ENCODE data around the gene PLEKHM2. TPM values are rescaled to one million over a fixed set of nuclear protein-coding genes. Genes with fewer than 3 reads are reported as not detected.

Gene PLEKHM2
- total and polyA plus RNA-seq, 2 of the 4 experiments (the other 2 are of a cell fraction) = 24.7 to 48.0 TPM

DNA sequence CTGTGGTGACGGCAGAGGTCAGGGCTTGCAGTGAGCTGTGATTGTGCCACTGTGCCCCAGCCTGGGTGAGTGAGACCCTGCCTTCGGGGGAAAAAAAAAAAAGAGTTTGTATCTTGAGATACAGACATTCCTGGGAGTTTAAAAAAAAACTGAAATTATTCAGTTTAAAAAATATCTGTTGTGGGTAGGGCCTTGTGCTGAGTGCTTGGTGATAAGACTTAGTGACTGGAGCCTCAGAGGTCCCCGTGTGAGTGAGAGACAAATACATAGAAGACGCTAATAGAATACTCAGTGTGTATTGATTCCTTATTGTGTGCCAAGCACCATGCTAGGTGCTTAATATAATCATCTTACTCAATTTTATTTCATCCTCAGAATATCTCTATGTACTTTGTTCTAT lies 44.2 kb upstream of the PLEKHM2 start:
- no peak overlapping the region for H3K18ac ChIP-seq (ENCODE audit: low read depth, low read length)
- ATAC-seq (ENCODE audit: low read depth) = no peak
- H3K4ac ChIP-seq (ENCODE audit: low read depth, low read length) = no peak overlapping the region
- H3K27ac ChIP-seq (ENCODE audit: insufficient read depth, low read length) = no peak overlapping the region
- H3K23ac ChIP-seq (ENCODE audit: low read depth, low read length) = no peak overlapping the region
- no peak overlapping the region for H2BK20ac ChIP-seq (ENCODE audit: low read depth, low read length)
- peaks cover 23% of the 10 kb centered on the region for H3K36me3 ChIP-seq (ENCODE audit: control insufficient read depth, insufficient read depth, low read length)
- H2BK5ac ChIP-seq (ENCODE audit: low read depth, low read length, poor library complexity, severe bottlenecking) = no peak overlapping the region
- no peak overlapping the region for H4K5ac ChIP-seq (ENCODE audit: low read depth, low read length)
- no peak overlapping the region for H3K4me2 ChIP-seq (ENCODE audit: low read depth, low read length)
- H2AK5ac ChIP-seq (ENCODE audit: low read depth, low read length) = no peak overlapping the region
- POLR2A ChIA-PET (ENCODE audit: unreplicated experiment) = no interaction called here
- no peaks in the 10 kb centered on the region; the same call in 1 of the 2 replicates for H4K20me1 ChIP-seq (ENCODE audit: insufficient read depth, low read length)
- CTCF ChIA-PET = no interaction called here
- in situ Hi-C loops (cut with MboI; ENCODE audit: low sequenced_read_pairs) (no loop called here), intact Hi-C loops (cut with micrococcal nuclease) (no loop called here), dilution Hi-C loops (cut with HindIII; ENCODE audit: low sequenced_read_pairs, unreplicated experiment) (no loop called here)
- H2AFZ ChIP-seq (replicated peaks; ENCODE audit: low read length, poor library complexity) = no peak overlapping the region
- no peak for DNase-seq
- no peak overlapping the region for H3K56ac ChIP-seq (ENCODE audit: extremely low read depth, insufficient read depth, low read length)
- H2BK15ac ChIP-seq (ENCODE audit: low read depth, low read length) = no peak overlapping the region
- no peak overlapping the region for H2BK120ac ChIP-seq (ENCODE audit: low read depth, low read length)
- H4K91ac ChIP-seq (ENCODE audit: insufficient read depth, low read depth, low read length) = no peak overlapping the region
- WGBS, 2 experiments (ENCODE audit: extremely low coverage in 2 of 2, insufficient read length in 1 of 2) = no CpG with 5 or more reads among the region's 4 CpGs
- H2AK9ac ChIP-seq (replicated peaks; ENCODE audit: low read depth, low read length, poor library complexity) = no peak overlapping the region
- no peak overlapping the region for H3K14ac ChIP-seq (replicated peaks; ENCODE audit: low read depth, low read length)
- peaks cover 14% of the 10 kb centered on the region; the same call in 1 of the 2 replicates for H3K9me1 ChIP-seq (ENCODE audit: insufficient read depth, low read length)
- H3K4me3 ChIP-seq (ENCODE audit: insufficient read depth, low read depth, low read length) = no peak overlapping the region
- no peak overlapping the region for H4K8ac ChIP-seq (ENCODE audit: low read depth in 2 of 2, low read length in 2 of 2)
- H3K79me1 ChIP-seq (ENCODE audit: low read depth in 1 of 2, low read length in 2 of 2) = peaks cover 16 to 31% of the 10 kb centered on the region in 2 experiments
- TF ChIP-seq, protein P1, sequence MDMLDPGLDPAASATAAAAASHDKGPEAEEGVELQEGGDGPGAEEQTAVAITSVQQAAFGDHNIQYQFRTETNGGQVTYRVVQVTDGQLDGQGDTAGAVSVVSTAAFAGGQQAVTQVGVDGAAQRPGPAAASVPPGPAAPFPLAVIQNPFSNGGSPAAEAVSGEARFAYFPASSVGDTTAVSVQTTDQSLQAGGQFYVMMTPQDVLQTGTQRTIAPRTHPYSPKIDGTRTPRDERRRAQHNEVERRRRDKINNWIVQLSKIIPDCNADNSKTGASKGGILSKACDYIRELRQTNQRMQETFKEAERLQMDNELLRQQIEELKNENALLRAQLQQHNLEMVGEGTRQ (IDR thresholded peaks at IDR 0.05; ENCODE audit: low read depth, low read length) = no peak
- no peak for TF ChIP-seq MXI1 (IDR thresholded peaks at IDR 0.05; ENCODE audit: borderline replicate concordance, low read depth, low read length)
- no peak for TF ChIP-seq MAZ (IDR thresholded peaks at IDR 0.05; ENCODE audit: borderline replicate concordance, low read depth, low read length)
- TF ChIP-seq CHD1 (IDR thresholded peaks at IDR 0.05; ENCODE audit: low read depth, low read length) = no peak
- no peak for TF ChIP-seq FOS (IDR thresholded peaks at IDR 0.05; ENCODE audit: low read depth, low read length)
- no peak for TF ChIP-seq NFE2L2 (IDR thresholded peaks at IDR 0.05; ENCODE audit: low read depth, low read length)
- no peak for TF ChIP-seq POLR2A (IDR thresholded peaks at IDR 0.05; ENCODE audit: low read depth, low read length)
- TF ChIP-seq, protein P2, sequence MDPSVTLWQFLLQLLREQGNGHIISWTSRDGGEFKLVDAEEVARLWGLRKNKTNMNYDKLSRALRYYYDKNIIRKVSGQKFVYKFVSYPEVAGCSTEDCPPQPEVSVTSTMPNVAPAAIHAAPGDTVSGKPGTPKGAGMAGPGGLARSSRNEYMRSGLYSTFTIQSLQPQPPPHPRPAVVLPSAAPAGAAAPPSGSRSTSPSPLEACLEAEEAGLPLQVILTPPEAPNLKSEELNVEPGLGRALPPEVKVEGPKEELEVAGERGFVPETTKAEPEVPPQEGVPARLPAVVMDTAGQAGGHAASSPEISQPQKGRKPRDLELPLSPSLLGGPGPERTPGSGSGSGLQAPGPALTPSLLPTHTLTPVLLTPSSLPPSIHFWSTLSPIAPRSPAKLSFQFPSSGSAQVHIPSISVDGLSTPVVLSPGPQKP (IDR thresholded peaks at IDR 0.05; ENCODE audit: borderline replicate concordance, low read depth, low read length) = no peak
- TF ChIP-seq SMC3 (IDR thresholded peaks at IDR 0.05; ENCODE audit: low read depth, low read length) = no peak
- no peak for TF ChIP-seq RAD21 (IDR thresholded peaks at IDR 0.05; ENCODE audit: low read length)
- no peak for TF ChIP-seq CEBPB (IDR thresholded peaks at IDR 0.05; ENCODE audit: low read depth, low read length)
- TF ChIP-seq, protein P3, sequence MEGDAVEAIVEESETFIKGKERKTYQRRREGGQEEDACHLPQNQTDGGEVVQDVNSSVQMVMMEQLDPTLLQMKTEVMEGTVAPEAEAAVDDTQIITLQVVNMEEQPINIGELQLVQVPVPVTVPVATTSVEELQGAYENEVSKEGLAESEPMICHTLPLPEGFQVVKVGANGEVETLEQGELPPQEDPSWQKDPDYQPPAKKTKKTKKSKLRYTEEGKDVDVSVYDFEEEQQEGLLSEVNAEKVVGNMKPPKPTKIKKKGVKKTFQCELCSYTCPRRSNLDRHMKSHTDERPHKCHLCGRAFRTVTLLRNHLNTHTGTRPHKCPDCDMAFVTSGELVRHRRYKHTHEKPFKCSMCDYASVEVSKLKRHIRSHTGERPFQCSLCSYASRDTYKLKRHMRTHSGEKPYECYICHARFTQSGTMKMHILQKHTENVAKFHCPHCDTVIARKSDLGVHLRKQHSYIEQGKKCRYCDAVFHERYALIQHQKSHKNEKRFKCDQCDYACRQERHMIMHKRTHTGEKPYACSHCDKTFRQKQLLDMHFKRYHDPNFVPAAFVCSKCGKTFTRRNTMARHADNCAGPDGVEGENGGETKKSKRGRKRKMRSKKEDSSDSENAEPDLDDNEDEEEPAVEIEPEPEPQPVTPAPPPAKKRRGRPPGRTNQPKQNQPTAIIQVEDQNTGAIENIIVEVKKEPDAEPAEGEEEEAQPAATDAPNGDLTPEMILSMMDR (conservative IDR thresholded peaks at IDR 0.05; ENCODE audit: low read depth, low read length) = no peak
- H3K27me3 ChIP-seq (ENCODE audit: control insufficient read depth, insufficient read depth, low read length) = no peaks in the 10 kb centered on the region
- H3K4me1 ChIP-seq (ENCODE audit: control insufficient read depth, insufficient read depth, low read length) = no peaks in the 10 kb centered on the region
- no peaks in the 10 kb centered on the region for H3K9me3 ChIP-seq (ENCODE audit: control insufficient read depth, insufficient read depth, low read length)
- H3K9ac ChIP-seq (ENCODE audit: low read depth, low read length) = no peak overlapping the region
- BruUV-seq (replicated peaks) = no TSS peak

Measured in IMR-90 (cell line).